GM18517 (cell line): ENCODE measurements around the gene CLEC1B.
"Not testable (repeated sequence)": the region's sequence is repeated elsewhere in the genome, so short reads cannot be mapped to it uniquely, and the experiment has no call there.

Source experiments
- ATAC-seq: cut with Tn5 transposase; IDR thresholded peaks from one replicate; pipeline ENCODE4 v1.9.1; 2021; ENCODE audit warnings: mild to moderate bottlenecking, moderate library complexity; ENCODE audit not compliant: unreplicated experiment

The CLEC1B gene

DNA sequence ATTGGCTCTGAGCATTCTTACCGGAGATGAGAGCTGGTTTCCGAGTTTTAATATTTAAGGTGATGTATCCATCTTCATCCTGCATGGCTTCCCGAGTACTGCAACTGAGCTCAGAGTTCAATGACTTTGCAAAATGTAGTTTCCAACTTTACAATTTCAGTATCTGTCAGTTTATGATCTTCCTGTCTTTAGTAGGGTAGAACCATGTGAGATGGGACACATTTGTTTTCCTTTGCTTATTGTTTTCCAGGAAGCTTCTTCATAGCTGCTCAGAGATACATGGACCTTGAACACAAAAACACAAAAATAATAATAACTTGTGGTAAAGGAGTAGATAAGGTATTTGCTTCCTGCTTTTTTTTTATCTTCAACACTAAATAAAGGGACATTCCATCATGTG, at the start of gene CLEC1B:
Gene CLEC1B, minus strand, starts transcription at position 106 of the 400 bp plus-strand sequence. Its CDS starts 21 bp downstream, at position 85.
- no peak for ATAC-seq

DNA sequence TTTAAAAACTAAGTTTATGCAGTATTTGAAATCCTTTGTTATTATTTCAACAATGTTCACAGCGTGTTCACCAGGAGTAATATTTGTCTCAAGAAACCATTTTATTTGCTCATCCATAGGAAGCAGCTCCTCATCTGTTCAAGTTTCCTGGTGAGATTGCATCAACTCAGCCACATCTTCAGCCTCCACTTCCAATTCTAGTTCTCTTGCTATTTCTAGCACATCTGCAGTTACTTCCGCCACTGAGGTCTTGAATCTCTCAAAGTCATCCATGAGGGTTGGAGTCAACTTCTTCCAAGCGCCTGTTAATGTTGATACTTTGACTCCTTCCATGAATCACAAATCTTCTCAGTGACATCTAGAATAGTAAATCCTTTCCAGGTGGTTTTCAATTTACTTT, 49.6 kb upstream of the CLEC1B start:
- ATAC-seq, result no peak

DNA sequence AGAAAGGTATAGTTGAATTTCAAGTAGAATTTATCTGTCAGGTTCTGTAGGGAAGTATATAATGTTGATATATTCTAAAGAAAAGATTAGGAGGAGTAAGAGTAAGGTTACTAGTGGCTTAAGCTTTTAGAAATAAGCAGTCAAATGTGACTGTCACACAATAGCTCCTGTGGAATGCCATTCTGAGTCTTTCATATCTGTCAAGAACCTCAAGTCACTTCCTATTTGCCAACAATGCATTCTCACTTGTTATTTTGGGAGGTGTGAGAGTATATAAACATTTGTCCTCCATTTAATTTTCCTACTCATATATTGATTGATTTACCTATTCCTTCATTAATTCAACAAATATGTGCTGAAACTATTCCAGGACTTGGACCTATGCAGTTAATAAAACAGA, 43.2 kb upstream of the CLEC1B start:
- no peak for ATAC-seq

DNA sequence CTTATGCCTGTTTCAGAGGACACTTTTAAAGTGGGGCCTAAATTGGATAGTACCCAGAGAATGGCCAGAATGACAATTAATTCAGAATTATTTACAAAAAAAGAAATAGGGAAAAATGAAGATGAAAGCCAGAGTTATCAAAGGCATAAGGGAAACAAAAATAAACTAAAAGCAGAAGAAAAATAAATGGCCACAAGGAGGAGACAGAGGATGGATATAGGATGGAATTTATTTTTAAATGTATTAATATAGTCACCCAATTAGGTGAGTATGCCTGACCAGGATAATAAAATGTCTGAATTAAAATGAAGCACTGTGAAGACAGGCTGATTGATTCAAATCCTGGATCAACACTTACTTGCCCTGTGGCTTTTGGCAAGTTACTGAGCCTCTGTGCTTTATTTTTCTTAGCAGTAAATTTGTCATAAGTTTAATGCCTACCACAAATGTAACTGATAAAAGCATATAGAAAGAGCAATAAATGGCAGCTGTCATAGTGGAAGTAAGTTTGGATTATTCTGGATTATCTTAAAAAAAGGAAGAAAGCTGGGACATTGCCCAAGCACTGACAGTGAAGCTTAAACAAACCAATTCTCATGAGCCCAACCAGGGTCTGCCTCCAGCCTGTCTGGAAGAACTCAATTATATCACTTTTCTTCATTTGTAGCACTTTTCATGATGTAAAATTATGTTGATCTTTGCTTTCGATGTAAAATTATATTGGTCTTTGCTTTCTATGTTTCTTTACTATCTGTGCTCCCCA, 35.0 kb upstream of the CLEC1B start:
- ATAC-seq, result no peak

DNA sequence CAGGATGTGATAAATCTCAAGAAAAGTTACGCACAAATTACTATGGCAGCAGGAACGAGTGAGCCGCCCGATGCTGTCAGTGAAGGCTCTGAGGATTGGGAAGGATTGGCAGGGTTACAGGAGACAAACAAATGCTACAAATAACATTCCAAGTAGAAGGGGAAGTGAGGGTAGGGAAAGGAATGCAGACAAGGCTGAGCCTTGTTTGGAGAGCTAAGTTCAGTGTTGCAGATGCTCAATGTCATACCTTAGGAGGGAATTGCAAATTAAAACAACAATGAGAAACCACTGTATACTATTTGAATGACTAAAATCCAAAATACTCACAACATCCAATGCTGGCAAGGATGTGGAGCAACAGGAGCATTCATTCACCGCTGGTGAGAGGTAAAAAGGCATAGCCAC, 32.9 kb upstream of the CLEC1B start:
- ATAC-seq, result no peak

DNA sequence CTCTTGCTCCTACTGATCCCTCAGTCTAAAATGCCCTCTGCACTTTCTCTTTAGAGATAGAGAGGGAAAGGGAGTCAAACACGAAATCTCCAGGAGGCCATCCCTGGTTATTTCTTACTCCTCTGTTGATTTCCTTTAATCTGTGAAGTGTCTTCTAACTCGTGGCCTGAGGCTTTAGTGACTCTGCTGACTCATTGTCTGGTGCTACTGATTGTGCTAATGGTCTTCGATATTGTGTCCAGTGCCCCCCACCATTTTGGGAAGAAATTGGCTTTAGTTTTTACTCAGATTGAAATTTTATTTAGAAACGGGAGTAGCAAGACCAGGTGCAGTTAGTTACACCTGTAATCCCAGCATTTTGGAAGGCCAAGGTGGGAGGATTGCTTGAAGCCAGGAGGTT, 32.4 kb upstream of the CLEC1B start:
- no peak for ATAC-seq

DNA sequence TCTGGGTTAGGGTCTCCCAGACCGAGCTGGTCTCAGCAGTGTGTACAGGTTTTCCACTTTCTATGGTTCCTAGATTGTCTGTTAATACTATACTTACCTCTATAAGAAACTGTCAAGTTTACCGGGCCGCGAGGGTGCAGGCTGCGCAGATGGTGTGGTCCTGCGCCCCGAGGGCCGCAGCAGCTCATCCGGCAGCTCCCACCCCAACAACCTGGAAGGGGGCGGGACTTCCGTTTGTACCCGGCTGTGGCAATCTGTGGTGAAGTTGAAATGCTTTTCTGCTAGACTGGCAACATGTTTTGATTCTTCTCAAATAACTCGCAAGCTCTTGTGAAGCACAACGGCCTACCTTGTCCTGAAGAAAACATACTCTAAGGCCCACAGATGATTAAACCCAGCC, 31.5 kb upstream of the CLEC1B start, which contains the start of gene CLEC9A:
Gene CLEC9A, plus strand, starts transcription at position 237 of the 400 bp plus-strand sequence. CDS start 22,006 bp downstream, outside the sequence.
- no peak for ATAC-seq

DNA sequence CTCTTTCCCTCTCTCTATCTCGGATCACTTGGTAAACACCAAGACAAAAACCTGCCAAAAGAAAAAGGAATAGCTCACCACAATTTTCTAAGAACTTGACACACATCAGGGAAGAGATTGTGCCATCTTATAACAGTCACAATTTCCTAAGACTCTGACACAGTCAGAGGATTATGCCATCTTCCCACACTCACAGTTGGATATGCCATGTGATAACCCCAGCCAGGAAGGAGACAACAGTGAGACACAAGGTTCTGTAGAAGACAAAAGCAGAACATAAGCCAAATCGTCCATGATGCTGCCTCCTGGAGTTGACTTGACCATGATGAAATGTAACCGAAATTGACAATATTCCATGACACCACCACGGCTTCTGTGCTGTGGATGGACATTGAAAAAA, 28.8 kb upstream of the CLEC1B start:
- no peak for ATAC-seq

DNA sequence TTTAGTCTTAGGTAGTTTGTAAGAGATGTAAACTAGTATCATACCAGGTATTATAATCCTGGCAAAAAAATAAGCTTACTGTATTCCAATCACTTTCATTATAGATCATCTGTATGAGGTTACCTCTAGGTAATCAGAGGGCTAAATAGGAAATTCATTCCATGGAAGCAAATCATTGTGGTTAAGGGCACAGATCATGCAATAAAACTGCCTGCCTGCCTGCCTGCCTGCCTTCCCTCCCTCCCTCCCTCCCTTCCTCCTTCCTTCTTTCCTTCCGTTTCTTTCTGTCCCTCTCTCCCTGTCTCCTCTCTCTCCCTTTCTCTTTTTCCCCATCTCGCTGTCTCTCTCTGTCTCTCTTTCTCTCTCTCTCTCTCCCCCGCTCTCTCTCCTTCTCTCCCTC, 28.4 kb upstream of the CLEC1B start:
- ATAC-seq, result no peak

DNA sequence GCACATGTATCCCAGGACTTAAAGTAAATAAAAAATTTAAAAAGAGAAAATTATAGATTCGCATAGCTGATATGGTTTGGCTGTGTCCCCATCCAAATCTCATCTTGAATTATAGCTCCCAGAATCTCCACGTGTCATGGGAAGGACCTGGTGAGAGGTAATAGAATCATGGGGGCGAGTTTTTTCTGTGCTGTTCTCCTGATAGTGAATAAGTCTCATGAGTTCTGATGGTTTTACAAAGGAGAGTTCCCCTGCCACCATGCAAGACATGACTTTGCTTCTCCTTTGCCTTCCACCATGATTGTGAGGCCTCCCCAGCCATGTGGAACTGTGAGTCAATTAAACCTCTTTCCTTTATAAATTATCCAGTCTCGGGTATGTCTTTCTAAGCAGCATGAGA, 27.7 kb upstream of the CLEC1B start:
- ATAC-seq, result not testable (repeated sequence)

DNA sequence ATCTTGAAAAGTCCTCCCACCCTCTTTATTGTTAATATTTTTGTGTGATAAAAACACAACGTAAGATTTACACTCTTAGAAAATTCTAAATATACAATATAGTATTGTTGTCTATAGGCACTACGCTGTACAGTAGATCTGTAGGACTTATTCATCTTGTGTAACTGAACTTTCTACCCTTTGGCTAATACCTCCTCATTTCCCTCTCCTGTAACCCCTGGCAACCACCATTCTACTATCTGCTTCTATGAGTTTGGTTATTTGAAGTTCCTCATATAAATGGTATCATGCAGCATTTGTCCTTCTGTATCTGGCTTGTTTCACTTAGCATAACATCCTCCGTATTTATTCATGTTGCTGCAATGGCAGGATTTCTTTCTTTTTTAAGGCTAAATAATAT, 26.3 kb upstream of the CLEC1B start:
- no peak for ATAC-seq

DNA sequence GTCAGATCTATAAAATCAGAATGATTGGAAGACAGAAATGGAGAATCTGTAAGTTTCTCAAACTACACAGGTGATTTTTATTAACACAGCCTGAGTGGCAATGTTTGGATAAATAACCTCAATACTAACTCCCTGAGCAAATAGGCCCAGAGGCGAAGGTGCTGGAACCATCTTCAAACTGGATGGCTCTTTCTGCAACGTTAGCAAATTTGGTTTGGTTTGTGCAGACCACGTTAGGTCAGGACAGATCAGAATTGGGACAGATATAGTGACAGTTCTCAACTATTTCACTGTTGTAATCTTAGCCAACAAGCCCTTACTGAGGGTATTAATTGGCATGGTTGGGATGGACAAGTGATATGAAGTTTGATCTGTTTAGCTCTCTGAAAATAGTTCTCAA, 22.4 kb upstream of the CLEC1B start:
- ATAC-seq, result no peak

DNA sequence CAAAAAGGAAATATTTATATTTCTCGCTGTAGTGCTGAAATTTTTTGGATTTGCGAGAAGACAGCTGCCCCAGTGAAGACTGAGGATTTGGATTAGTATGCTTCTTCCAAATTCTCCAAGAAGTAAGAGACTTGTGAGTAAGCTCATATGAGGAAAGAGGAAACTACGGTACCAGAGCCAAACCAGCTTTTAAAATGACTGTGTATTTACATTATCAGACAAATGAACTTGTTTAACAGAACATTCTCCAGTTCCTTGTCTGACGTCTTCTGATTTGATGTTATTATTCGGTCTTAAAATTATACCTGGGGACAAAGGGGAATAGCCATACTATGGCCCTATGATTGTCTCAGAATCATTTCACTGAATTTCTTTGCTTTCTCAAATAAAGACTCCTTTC, 19.5 kb upstream of the CLEC1B start:
- no peak for ATAC-seq

DNA sequence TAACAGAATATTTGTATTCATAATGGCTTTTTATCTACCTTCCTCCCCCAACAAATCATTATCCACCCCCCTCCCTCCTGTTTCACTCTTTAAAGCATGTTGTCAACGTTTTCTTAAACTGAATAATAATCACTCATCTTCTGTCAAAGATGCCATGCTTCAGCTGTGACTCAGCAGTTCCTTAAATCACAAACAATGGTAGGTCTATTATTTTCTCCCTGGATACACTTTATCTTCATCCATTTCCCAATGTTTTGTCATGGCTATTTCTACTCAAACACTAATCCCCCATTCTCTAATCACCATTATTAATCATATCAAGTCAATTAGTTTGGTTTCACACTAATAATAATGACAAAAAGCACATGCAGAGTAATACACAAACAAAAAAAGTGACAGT, 18.0 kb upstream of the CLEC1B start:
- ATAC-seq, result no peak

DNA sequence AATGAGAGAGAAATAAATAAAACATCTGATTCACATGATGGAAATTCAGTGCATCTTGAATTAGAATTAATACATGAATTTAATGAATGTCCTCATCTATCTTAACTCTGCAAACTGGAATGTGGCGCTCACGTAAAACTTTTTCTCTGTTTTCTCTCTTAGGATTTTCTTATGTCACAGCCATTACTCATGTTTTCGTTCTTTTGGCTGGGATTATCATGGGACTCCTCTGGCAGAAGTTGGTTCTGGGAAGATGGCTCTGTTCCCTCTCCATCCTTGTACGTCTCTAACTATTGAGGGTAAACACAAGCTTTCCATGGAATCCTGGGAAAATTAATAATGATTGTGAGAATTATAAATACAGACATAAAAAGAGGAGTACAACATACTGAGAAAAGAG, 16.5 kb upstream of the CLEC1B start:
- no peak for ATAC-seq

DNA sequence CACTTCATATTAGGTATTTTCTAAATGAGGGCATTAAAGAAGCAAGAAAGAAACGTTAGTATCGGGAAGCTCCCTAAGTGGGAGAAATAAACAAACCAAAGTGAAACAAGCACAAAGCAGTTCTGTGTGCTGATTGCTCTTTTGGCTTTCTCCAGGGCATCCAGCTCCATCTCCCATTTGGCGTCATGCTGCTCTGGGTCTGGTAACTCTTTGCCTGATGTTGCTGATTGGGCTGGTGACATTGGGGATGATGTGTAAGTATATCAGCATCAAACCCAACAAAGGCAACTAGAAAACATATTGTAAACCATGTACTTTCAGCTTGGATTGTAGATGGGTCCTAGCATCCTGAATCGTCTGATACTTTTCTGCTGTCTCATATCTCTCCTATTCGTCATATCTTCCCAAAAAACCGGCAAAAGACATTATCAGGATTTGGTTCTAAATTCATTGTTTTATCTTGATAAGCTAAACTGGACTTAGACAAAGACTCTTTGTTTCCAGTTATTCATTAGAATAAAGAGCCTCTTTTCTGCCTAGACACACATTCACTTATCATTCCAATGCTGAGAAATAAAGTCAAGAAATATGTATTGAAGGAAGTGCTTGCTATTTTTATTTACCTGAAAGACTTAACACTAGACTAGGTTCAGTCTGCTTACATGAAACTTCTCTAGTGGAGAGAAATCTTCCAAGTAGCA, 13.9 kb upstream of the CLEC1B start:
- ATAC-seq, result no peak

DNA sequence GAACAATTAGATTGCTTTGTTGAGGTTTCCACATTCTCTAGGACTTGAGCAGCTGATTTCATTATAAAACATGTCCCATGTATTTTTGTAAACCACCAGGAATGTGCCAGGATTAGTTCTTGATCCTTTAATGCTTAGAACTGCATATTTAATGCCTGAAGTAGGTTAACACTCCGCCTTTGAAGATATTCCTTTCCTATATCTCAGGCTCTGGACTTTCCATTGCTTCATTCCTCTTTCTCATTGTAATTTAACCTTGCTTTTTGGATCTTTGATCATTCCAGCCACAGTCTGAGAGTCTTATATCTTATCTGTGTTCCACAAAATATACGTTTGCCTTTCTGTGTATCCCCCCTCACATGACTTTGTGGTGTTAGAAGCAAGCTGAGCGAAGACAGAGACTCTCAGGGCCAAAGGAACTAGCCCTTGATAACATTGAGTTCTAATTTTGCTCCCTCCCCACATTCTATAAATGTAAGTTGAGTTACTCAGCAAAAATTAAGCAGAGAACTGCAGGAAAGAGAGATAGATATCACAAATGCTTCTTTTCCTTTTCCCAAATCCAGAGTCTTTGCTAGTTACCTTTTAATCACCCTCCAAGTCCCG, 2.4 kb upstream of the CLEC1B start:
- no peak for ATAC-seq

DNA sequence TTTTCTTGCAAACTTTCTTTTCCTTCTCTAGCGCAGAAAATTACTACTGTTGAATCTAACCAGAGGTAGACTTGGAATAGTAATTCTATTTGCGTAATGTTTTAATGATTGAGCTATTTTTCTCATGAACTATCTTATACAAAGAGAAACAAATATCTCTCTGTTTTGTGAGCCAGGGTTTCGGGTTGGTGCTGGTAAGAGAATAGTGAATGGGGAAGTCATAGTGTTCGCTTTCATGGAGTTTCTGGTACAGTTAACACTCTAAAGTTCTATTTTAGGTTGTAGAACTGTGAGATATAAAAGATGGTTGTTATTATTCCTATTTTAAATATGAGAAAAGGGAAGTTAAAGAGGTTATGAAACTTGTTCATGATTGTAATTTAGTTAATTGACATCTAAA, 6.6 kb downstream of the CLEC1B start:
- ATAC-seq, result no peak

DNA sequence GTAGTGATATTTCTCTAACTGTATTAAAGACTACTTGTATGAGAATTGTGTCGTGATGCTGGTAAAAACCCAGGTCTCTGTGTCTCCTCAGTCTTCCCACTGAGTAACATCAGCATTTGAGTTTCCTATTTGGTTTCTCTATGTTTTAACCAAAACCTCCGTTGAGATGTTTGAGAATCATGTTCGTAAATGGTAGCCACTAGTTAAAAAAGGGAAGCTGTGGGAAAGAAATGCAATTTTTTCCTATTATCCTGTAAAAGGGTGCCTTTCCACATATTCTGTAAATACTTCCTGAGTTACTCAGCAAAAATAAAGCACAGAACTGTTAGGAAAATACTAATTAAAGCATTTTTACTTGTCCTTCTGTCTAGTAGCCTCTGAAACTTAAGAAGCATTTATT, 7.0 kb downstream of the CLEC1B start:
- ATAC-seq, result no peak

DNA sequence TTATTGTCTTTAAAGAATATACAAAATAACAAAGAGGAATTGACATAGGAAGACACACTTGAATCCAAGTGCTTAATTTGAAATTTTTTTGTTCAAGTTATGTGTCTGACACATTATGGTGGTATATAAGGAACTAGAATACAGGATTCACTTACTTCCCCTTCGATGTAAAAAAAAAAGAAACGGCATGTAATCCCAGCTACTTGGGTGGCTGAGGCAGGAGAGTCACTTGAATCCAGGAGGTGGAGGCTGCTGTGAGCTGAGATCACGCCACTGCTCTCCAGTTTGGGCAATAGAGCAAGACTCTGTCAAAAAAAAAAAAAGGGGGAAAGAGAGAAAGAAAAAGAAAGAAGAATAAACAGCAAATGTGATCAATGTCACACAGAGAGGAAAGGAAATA, 18.8 kb downstream of the CLEC1B start:
- ATAC-seq, result no peak

DNA sequence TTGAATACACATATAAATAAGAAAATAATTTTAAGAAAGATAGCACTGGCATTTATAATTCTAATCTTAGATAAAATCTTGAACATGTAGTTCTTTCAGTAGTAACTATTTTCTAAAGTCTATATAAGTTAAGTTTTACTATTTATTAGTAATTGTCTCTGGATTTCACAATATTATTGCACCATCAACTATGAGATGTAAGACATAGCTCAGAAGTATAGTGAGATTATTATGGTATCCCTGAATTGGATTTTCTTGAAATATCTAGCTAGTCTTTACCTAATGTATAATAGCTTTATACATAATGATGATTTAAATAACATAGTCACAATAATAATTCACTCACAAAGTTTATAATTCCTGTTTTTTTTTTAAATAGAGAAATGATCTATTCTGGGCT, 21.0 kb downstream of the CLEC1B start:
- ATAC-seq, result no peak

DNA sequence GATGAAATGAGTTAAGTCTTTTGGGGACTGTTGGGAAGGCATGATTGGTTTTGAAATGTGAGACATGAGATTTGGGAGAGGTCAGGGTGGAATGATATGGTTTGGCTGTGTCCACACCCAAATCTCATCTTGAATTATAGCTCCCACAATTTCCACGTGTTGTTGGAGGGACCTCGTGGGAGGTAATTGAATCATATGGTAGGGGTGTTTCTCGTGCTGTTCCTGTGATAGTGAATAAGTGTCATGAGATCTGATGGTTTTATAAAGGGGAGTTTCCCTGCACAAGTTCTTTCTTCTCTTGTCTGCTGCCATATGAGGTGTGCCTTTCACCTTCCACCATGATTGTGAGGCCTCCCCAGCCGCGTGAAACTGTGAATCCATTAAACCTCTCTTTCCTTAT, 22.3 kb downstream of the CLEC1B start:
- ATAC-seq, result not testable (repeated sequence)
